HG02973 (cell line): ENCODE data around the gene TMBIM6.
"Not testable (repeated sequence)": the region's sequence is repeated elsewhere in the genome, so short reads cannot be mapped to it uniquely, and the experiment has no call there.

Source experiments
- ATAC-seq: cut with Tn5 transposase; IDR thresholded peaks from one replicate; pipeline ENCODE4 v1.9.1; 2021; ENCODE audit warnings: moderate library complexity; ENCODE audit not compliant: unreplicated experiment

Gene TMBIM6, protein sequence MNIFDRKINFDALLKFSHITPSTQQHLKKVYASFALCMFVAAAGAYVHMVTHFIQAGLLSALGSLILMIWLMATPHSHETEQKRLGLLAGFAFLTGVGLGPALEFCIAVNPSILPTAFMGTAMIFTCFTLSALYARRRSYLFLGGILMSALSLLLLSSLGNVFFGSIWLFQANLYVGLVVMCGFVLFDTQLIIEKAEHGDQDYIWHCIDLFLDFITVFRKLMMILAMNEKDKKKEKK

GRCh38 chr12:49740930-49741881, at the start of gene TMBIM6:
Gene TMBIM6 (plus strand): TSS chr12:49741557. CDS start chr12:49752494, 10,937 bp downstream.
- ATAC-seq = peak; percentile 92

DNA sequence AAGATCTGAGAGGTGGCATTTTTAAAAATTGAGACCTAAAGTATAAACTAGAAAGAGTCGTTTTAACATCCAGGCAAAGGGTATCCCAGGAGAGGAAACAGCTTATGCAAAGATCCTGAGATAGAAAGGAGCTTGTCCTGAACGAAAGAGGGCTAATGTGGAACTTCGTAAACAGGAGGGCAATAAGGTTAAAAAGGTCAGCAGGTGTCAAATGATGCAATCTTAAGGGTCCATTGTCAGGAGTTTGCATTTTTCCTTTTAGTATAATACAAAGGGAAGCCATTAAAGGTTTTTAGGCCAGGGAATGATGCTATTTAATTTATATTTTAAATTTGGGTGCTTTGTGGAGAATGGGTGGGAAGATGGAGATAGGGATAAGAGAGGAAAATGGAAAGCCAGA, 48.5 kb upstream of the TMBIM6 start:
- no peak for ATAC-seq

- no peak for ATAC-seq
Observed at GRCh38 chr12:49693931-49694444, 47.4 kb upstream of the TMBIM6 start.

GRCh38 chr12:49696723-49697122, 44.6 kb upstream of the TMBIM6 start:
- ATAC-seq = no peak

GRCh38 chr12:49697808-49698207, 43.5 kb upstream of the TMBIM6 start:
- no peak for ATAC-seq

GRCh38 chr12:49698619-49699545, 42.5 kb upstream of the TMBIM6 start:
- ATAC-seq = peak; percentile 68

DNA sequence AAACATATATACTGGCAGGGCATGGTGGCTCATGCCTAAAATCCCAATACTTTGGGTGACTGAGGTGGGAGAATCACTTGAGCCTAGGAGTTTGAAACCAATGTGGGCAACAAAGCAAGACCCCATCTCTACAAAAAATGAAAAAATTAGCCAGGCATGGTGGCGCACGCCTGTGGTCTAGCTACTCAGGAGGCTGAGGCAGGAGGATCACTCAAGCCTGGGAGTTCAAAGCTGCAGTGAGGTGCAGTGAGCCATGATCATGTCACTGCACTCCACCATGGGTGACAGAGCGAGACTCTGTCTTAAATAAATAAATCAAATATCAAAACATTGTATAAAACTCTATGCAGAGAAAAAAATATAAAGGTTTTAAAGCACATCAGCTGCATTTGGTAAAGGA, 39.3 kb upstream of the TMBIM6 start:
- no peak for ATAC-seq

GRCh38 chr12:49702676-49703215, 38.6 kb upstream of the TMBIM6 start:
- no peak for ATAC-seq

DNA sequence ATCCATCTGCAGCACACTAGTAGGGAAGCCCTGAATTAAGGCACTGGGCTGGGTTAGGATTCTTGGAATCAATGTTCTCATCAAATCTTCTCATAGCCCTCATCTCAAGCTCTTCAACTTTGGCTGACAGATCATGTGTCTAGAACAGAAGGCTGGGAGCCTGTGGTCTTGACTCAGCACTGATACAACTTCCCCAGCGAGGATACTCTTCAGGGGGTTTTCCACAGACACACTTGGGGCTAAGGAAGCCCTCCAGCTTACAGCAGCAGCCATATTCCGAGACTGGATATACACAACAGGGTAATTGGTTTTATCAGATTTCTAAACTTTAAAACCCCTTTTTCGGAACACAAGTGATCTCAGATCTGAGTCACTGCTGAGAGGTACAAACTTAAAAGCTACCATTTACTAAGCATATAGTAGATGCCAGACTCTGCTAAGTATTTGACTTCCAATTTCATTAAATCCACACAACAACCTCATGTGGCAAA, 37.7 kb upstream of the TMBIM6 start:
- ATAC-seq = no peak

DNA sequence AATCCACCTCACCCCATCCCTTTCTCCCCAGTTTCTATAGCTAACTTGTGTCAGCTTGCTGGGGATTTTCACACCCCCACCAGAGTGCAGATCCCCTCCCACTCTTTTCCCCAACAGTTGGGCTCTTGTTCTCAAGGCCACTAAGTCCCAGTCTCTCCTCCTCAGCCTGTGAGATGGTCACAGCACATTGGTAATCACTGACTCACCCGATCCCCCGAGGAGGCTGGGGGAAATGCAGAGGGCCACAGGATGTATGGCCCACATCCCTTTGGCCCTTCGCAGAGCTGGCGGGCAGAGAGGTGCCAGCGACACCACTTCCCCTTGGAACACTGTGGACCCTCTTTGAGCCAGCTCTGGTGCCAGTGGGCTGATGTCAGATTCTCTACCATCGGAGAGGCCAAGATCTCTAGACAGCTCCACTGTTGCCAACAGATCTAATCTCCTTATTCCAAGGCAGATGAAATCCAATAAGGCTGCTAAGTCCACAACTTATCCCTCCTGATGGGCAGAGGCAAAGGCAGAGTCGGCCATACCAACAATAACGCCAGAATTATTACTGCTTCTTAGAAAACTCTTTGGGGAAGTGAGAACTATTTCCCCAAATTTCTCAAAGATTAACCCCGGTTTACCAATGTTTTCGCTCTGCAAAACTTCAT, 35.8 kb upstream of the TMBIM6 start:
- no peak for ATAC-seq

DNA sequence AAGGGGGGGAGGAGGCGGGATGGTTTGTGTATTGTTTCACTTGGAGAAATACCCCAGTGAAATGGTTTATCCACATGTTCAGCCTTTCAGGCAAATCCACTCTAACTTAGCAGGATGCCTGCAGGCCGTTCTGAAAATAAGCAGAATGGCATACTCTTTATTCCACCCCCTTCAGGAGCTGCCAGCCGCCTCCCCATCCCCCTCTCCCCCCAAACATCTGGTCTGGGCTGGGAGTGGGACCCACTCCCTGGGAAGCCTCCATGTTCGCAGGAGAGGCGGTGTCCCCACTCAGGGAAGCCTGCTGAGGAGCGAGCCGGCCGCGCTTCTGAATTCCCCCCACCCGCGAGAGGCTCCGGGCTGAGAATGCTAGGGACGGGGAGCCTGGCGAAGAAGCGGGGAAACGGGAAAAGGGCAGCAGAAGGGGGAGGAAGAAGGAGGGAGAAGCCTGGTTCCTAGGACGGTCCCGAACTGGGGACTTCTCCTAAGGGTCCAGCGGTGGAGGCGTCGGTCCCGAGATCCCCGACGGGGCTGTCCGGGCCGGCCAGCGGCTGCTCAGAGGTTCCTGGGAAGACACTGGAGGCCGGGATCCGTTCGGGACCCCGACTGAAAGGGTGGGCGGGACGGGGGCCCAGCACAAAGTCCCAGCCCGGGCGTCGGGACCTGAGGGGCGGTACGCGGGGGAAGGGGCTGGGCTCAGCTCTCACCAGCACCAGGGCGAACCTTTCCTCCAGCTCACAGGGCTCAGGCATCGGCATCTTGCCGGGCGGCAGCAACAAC, 34.8 kb upstream of the TMBIM6 start:
- peak; percentile 13 for ATAC-seq

- ATAC-seq = peak; percentile 67
Observed at GRCh38 chr12:49707128-49707811, 34.1 kb upstream of the TMBIM6 start, which contains the start of gene FMNL3. Gene FMNL3 (minus strand): TSS chr12:49707405. CDS start chr12:49707180, 225 bp downstream.

GRCh38 chr12:49707812-49708147, 33.6 kb upstream of the TMBIM6 start:
- no peak for ATAC-seq

- no peak for ATAC-seq
Observed at GRCh38 chr12:49708851-49709250, 32.5 kb upstream of the TMBIM6 start.

- not testable (repeated sequence) for ATAC-seq
Observed at GRCh38 chr12:49713952-49714351, 27.4 kb upstream of the TMBIM6 start.

DNA sequence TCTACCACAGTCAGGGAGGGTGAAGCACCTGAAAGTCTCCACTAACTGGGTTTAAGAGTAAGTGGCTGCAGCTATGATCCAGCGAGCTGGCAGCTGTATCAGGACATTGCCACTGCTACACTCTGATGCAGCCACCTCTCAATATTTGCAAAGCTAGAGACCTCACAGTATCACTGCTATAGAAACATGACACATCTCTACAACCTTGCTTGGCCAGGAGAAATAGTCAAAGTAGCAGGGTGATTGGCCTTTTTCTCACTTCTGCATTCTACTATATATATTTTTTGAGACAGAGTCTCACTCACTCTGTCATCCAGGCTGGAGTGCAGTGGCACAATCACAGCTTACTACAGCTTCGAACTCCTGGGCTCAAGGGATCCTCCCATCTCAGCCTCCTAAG, 24.8 kb upstream of the TMBIM6 start:
- ATAC-seq = no peak

- ATAC-seq = not testable (repeated sequence)
Observed at GRCh38 chr12:49717800-49718199, 23.6 kb upstream of the TMBIM6 start.

GRCh38 chr12:49720214-49720613, 21.1 kb upstream of the TMBIM6 start:
- ATAC-seq = no peak
